Activated naive CD8-positive, alpha-beta T cell (primary cell): Measurements from ENCODE around the gene EOMES.

Source experiments
- H3K27ac Mint-ChIP-seq: one replicate; pipeline ENCODE4 v1.8.0; 2021; ENCODE audit warnings: mixed read lengths
- H3K27me3 Mint-ChIP-seq: one replicate; pipeline ENCODE4 v1.8.0; 2021; ENCODE audit warnings: mixed read lengths
- H3K36me3 Mint-ChIP-seq: one replicate; pipeline ENCODE4 v1.8.0; 2021; ENCODE audit warnings: mixed read lengths
- H3K4me1 Mint-ChIP-seq: one replicate; pipeline ENCODE4 v1.8.0; 2021; ENCODE audit warnings: low read depth, mixed read lengths
- H3K4me3 Mint-ChIP-seq: one replicate; pipeline ENCODE4 v1.8.0; 2021; ENCODE audit warnings: mild to moderate bottlenecking, mixed read lengths
- H3K9me3 Mint-ChIP-seq: one replicate; pipeline ENCODE4 v1.8.0; 2021; ENCODE audit warnings: low read depth, mixed read lengths

The EOMES gene

DNA sequence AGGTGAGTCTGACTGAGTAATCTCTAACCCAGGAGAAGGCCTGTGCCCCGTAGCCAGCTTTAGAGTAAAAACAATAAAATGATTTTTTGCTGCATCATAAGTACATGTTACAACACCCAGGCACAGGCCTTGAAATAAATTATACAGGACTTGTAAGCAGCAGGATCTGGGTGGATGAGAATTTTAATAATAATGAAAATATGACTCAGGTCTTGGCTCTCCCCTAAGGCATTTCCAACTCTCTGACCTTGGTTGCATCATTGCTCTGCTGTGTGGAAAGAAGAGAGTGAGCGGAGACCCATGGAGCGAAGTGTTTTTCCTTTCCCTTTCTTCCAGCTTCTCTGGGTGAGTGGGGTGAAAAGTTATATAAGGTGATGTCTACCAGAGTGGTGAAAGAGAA lies 44.6 kb downstream of the EOMES start:
- H3K27ac Mint-ChIP-seq, result no peak overlapping the region

DNA sequence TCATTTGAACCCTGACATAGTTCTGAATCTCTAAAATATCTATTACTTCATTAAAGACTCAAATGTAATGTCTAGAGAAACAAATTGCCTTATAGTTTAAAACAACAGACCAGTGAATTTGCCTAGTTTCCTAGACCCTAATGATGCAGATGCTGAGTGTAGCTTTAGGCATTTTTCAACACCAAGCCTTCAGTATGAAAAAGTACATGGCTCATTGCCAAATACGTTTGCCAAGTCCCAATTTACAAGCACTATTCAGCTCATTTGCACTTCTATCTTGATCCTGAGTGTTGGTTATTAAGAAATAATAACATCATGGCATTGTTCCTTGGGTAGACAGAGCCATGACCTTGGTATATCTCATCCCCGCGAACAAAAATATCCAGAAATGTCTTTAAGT lies 46.8 kb downstream of the EOMES start:
- H3K9me3 Mint-ChIP-seq, result no peaks in the 10 kb centered on the region
- no peak overlapping the region for H3K27ac Mint-ChIP-seq
- H3K27me3 Mint-ChIP-seq, result no peaks in the 10 kb centered on the region
- no peaks in the 10 kb centered on the region for H3K36me3 Mint-ChIP-seq
- H3K4me3 Mint-ChIP-seq, result no peak overlapping the region
- H3K4me1 Mint-ChIP-seq, result no peaks in the 10 kb centered on the region

More for the DNA sequence above, 44.6 kb downstream of the EOMES start:
- peaks cover 2% of the 10 kb centered on the region for H3K27me3 Mint-ChIP-seq
- peaks cover 6% of the 10 kb centered on the region for H3K4me1 Mint-ChIP-seq
- H3K36me3 Mint-ChIP-seq, result no peaks in the 10 kb centered on the region
- no peaks in the 10 kb centered on the region for H3K9me3 Mint-ChIP-seq
- H3K4me3 Mint-ChIP-seq, result no peak overlapping the region

DNA sequence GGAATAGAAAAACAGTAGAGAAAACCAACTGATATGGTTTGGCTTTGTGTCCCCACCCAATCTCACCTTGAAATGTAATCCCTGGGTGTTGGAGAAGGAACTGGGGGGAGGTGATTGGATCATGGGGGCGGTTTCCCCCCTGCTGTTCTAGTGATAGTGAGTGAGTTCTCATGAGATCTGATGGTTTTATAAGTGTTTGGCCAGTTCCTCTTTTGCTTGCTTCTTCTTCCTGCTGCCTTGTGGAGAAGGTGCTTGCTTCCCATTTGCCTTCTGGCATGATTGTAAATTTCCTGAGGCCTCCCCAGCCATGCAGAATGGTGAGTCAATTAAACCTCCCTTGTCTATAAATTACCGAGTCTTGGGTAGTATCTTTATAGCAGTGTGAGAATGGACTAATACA lies 48.4 kb downstream of the EOMES start:
- Mint-ChIP-seq H3K27ac (no peak overlapping the region), H3K27me3 (no peaks in the 10 kb centered on the region), H3K4me1 (no peaks in the 10 kb centered on the region), H3K9me3 (no peaks in the 10 kb centered on the region), H3K4me3 (no peak overlapping the region), H3K36me3 (no peaks in the 10 kb centered on the region)

DNA sequence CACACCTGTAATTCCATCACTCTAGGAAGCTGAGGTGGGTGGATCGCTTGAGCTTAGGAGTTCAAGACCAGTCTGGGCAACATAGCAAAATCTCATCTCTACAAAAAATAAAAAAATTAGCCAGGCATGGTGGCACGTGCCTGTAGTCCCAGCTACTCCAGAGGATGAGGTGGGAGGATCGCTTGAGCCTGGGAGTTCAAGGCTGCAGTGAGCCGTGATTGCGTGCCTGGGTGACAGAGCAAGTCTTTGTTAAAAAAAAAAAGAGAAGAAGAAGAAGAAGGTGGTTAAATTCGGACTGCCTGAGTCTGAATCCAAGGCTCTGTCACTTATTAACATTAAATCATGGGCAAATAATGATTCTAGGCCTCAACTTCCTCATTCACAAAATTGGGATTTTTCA lies 51.0 kb downstream of the EOMES start:
- Mint-ChIP-seq H3K4me3 (no peak overlapping the region), H3K27ac (no peak overlapping the region), H3K9me3 (no peaks in the 10 kb centered on the region), H3K36me3 (no peaks in the 10 kb centered on the region), H3K27me3 (no peaks in the 10 kb centered on the region), H3K4me1 (peaks cover 5% of the 10 kb centered on the region)

DNA sequence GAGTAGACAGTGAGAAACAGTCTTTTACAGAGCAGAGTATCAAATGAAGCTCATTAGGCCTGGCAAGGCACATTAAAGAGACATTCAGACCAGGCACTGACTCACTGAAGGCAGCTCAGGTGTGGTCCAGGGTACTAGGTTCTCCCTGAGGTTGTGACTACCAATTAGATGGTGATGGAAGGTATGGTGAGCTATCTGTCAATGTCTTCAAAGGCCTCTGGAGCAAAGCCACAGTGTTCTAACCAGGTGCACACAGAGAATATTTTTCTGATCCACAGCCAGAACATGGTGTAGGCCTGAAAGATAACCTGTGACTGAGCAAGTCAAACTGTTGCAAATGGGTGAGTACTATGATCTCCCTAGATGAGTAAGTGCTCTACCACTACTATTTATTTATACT lies 51.5 kb downstream of the EOMES start:
- Mint-ChIP-seq H3K4me1 (peaks cover 5% of the 10 kb centered on the region), H3K4me3 (no peak overlapping the region), H3K9me3 (no peaks in the 10 kb centered on the region), H3K36me3 (no peaks in the 10 kb centered on the region), H3K27me3 (no peaks in the 10 kb centered on the region), H3K27ac (no peak overlapping the region)

DNA sequence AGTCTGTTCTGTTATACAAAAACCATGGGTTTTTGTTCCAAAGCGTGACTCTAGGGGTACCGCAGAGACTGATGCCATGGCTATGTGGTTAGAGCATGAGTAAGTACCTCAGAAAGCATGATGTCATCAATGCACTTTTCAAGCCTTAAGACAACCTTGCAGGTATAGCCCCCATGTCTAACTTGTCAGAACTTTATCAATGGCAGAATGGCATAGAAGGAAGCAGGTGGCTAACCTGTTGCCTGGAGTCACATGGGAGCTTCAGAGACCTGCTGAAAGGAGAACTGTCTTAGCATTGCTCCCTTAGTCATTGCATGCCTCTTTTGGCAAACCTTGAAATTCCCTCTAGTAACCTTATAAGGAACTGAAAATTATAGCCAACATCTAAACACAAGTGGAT lies 52.5 kb downstream of the EOMES start:
- no peak overlapping the region for H3K27ac Mint-ChIP-seq
- H3K4me1 Mint-ChIP-seq, result peaks cover 5% of the 10 kb centered on the region
- H3K9me3 Mint-ChIP-seq, result no peaks in the 10 kb centered on the region
- H3K4me3 Mint-ChIP-seq, result no peak overlapping the region
- no peaks in the 10 kb centered on the region for H3K27me3 Mint-ChIP-seq
- no peaks in the 10 kb centered on the region for H3K36me3 Mint-ChIP-seq

DNA sequence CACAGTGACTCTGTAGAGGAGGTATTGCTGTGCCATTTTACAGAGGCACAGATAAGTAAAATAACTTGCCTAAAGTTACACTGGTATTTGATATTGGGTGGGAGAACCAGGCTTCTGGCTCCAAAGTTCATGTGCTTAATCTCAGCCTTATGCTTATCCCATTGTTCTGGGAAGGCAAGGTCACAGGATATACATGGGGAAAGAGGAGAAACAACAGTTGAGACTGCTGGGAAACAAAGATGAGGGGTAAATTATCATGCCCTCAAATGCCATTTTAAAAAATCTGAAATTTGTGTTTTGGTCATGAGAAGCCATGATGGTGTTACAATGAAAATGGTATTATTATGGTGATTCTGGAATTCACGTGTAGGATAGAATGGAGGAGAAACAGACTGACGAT lies 54.4 kb downstream of the EOMES start:
- no peaks in the 10 kb centered on the region for H3K9me3 Mint-ChIP-seq
- no peak overlapping the region for H3K4me3 Mint-ChIP-seq
- no peak overlapping the region for H3K27ac Mint-ChIP-seq
- peaks cover 5% of the 10 kb centered on the region for H3K4me1 Mint-ChIP-seq
- no peaks in the 10 kb centered on the region for H3K27me3 Mint-ChIP-seq
- H3K36me3 Mint-ChIP-seq, result no peaks in the 10 kb centered on the region

DNA sequence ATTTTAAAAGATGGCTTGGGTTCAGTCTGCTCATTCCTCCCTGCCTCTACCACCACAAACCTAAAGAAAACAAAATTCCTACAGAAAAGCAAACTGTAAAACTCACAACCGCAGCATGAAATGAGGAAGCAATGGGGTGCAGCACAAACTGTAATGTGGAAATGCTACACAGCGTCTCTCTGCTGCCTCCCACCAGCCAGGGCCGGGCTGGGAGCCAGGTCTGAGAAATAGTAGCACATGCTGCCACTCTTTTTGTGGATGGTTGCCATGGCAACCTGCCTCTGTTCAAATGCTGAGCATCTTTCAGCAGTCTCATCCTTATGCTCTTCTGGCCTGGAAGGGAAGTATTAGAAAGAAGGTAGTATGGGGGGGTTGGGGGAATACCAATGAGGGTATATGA lies 55.4 kb downstream of the EOMES start:
- Mint-ChIP-seq H3K27ac (no peak overlapping the region), H3K36me3 (no peaks in the 10 kb centered on the region), H3K4me1 (peaks cover 5% of the 10 kb centered on the region), H3K9me3 (no peaks in the 10 kb centered on the region), H3K4me3 (no peak overlapping the region), H3K27me3 (no peaks in the 10 kb centered on the region)

DNA sequence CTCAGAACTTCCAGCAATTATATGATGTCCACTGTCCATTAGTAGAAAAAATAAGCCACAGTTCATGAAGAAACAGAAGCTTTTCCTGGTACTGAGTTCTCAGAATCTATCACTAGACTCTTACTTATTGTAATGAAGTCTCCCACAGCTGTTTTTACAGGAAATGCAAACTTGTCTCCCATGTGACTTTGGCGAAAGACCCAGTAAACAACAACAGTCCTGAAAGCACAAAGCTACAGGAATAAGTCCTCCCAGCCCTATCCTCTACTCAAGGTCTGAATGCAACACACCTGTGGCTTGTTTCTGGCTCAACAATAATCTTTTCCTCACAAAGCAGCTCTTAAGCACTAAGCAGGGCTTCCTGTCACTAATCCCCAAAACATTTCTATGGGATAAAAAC lies 55.9 kb downstream of the EOMES start:
- peaks cover 2% of the 10 kb centered on the region for H3K27me3 Mint-ChIP-seq
- H3K27ac Mint-ChIP-seq, result no peak overlapping the region
- peaks cover 5% of the 10 kb centered on the region for H3K4me1 Mint-ChIP-seq
- no peaks in the 10 kb centered on the region for H3K36me3 Mint-ChIP-seq
- H3K9me3 Mint-ChIP-seq, result no peaks in the 10 kb centered on the region
- H3K4me3 Mint-ChIP-seq, result no peak overlapping the region
